Colonic mucosa (tissue), 4 donors: Measurements from ENCODE around the gene USP10. TPM values are rescaled to one million over a fixed set of nuclear protein-coding genes. Genes with fewer than 3 reads are reported as not detected.

ENCODE experiments used
- DNase-seq: peaks from one replicate; pipeline ENCODE4 v3.0.0-alpha.2; 2020
- H3K27ac ChIP-seq: fragments of 200-600 bp; one replicate; pipeline ENCODE4 v1.8.0; 2021
- H3K27me3 ChIP-seq: fragments of 200-600 bp; one replicate; pipeline ENCODE4 v1.8.0; 2021
- H3K36me3 ChIP-seq: fragments of 200-600 bp; one replicate; pipeline ENCODE4 v1.8.0; 2021
- H3K4me1 ChIP-seq: fragments of 200-600 bp; one replicate; pipeline ENCODE4 v1.8.0; 2021; ENCODE audit warnings: mild to moderate bottlenecking
- H3K4me3 ChIP-seq: fragments of 200-600 bp; one replicate; pipeline ENCODE4 v1.8.0; 2021
- H3K9ac ChIP-seq, 2 donors: one replicate each; pipeline ENCODE4 v1.7.0; 2013; ENCODE audit warnings: control low read depth in 2 of 2, low read depth in 2 of 2, low read length in 2 of 2
- H3K9me3 ChIP-seq: fragments of 200-600 bp; one replicate; pipeline ENCODE4 v1.8.0; 2021
- CTCF ChIP-seq: fragments of 200-600 bp; IDR thresholded peaks from one replicate; pipeline ENCODE4 v1.8.0; 2022; ENCODE audit warnings: antibody characterized with exemption, mild to moderate bottlenecking
- intact Hi-C: fragments of 100-400 bp; cut with DNase I; formaldehyde crosslinking; loops from one replicate; pipeline ENCODE4 v1.14.1; 2022
- total RNA-seq, 2 donors: library from RNA; stranded (reverse); fragmentation: NEBNext Ultra II Directional in 1 of 2; extraction: Animal tissue kit (Norgen Biotek cat#: 25700) in 1 of 2; gene quantifications; one replicate each; pipeline ENCODE4 v1.2.1, GENCODE V29; 2021
- donor health status: healthy.
- donor health status: DM: no; HTN: no; CAD: no.
- donor health status: DM: no; HTN: no; CAD: no.

USP10 gene
- total RNA-seq, 2 donors from 2014 or later: 70.0 to 88.2 TPM

- H3K4me1 ChIP-seq: no peaks in the 10 kb centered on the region
- no peak for DNase-seq
- no peak overlapping the region for H3K9ac ChIP-seq
- no peaks in the 10 kb centered on the region for H3K9me3 ChIP-seq
- H3K4me3 ChIP-seq: no peak overlapping the region
- H3K27me3 ChIP-seq: no peaks in the 10 kb centered on the region
- H3K36me3 ChIP-seq: peaks cover 20% of the 10 kb centered on the region
- intact Hi-C loops: no loop called here
- no peak overlapping the region for H3K27ac ChIP-seq
- no peak for TF ChIP-seq CTCF
Observed at GRCh38 chr16:84660973-84661372, 38.8 kb upstream of the USP10 start.

GRCh38 chr16:84661418-84662060, 38.3 kb upstream of the USP10 start:
- Histone ChIP-seq H3K27ac (no peak overlapping the region), H3K9ac (no peak overlapping the region), H3K9me3 (no peaks in the 10 kb centered on the region), H3K27me3 (no peaks in the 10 kb centered on the region), H3K4me1 (no peaks in the 10 kb centered on the region), H3K4me3 (no peak overlapping the region), H3K36me3 (peaks cover 20% of the 10 kb centered on the region)
- no peak for DNase-seq
- no peak for TF ChIP-seq CTCF
- intact Hi-C loops: no loop called here

GRCh38 chr16:84662471-84662870, 37.3 kb upstream of the USP10 start:
- no peak for DNase-seq
- Histone ChIP-seq H3K4me1 (no peaks in the 10 kb centered on the region), H3K9me3 (no peaks in the 10 kb centered on the region), H3K9ac (no peak overlapping the region), H3K27ac (no peak overlapping the region), H3K27me3 (no peaks in the 10 kb centered on the region), H3K4me3 (no peak overlapping the region), H3K36me3 (peaks cover 15% of the 10 kb centered on the region)
- TF ChIP-seq CTCF: no peak
- intact Hi-C loops: no loop called here

GRCh38 chr16:84663433-84664101, 36.2 kb upstream of the USP10 start:
- Histone ChIP-seq H3K4me1 (no peaks in the 10 kb centered on the region), H3K36me3 (peaks cover 8% of the 10 kb centered on the region), H3K9me3 (no peaks in the 10 kb centered on the region), H3K27ac (no peak overlapping the region), H3K4me3 (no peak overlapping the region), H3K27me3 (no peaks in the 10 kb centered on the region), H3K9ac (no peak overlapping the region)
- TF ChIP-seq CTCF: no peak
- intact Hi-C loops: no loop called here
- no peak for DNase-seq

GRCh38 chr16:84665359-84665758, 34.4 kb upstream of the USP10 start:
- Histone ChIP-seq H3K36me3 (peaks cover 5% of the 10 kb centered on the region), H3K9ac (no peak overlapping the region), H3K4me3 (no peak overlapping the region), H3K4me1 (no peaks in the 10 kb centered on the region), H3K27me3 (no peaks in the 10 kb centered on the region), H3K9me3 (no peaks in the 10 kb centered on the region), H3K27ac (no peak overlapping the region)
- no peak for DNase-seq
- intact Hi-C loops: no loop called here
- no peak for TF ChIP-seq CTCF
